ENCODE results near the gene MAN1B1.

DNA sequence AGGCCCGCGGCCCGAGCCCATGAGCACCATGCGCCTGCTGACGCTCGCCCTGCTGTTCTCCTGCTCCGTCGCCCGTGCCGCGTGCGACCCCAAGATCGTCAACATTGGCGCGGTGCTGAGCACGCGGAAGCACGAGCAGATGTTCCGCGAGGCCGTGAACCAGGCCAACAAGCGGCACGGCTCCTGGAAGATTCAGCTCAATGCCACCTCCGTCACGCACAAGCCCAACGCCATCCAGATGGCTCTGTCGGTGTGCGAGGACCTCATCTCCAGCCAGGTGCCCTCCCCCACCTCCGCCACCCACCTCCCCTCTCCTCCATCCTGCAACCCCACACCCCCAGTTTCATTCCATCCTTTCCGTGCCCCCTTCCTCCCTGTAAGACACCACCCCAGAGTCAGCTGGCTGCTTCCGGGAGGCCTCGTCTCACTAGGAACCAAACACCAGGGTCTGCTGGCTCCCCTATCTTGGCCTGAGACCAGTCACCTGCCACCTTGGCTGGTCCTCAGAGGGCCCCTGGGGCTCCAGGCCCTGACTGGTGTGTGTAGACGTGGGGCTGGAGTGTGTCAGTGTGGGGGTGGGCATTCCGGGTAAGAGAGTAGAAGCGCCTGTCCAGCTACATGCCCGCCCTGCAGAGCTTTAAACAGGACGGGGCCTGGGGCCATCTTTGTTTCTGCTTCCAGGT lies 52.8 kb downstream of the MAN1B1 start:
- TF ChIP-seq POLR2AphosphoS5 (IDR thresholded peaks at IDR 0.05; ENCODE audit: low read depth, low read length) (no peak), POLR2A (IDR thresholded peaks at IDR 0.05; ENCODE audit: borderline replicate concordance, extremely low read depth, insufficient read depth, insufficient read length) (no peak), TCF7L2 (IDR thresholded peaks at IDR 0.05; ENCODE audit: borderline replicate concordance, extremely low read depth, insufficient read depth, insufficient read length) (no peak), ZNF274 (IDR thresholded peaks at IDR 0.05; ENCODE audit: low read depth, low read length) (no peak), EZH2 (IDR thresholded peaks at IDR 0.05) (no peak), YY1 (IDR thresholded peaks at IDR 0.05; ENCODE audit: extremely low read depth, insufficient replicate concordance, low read depth, low read length) (no peak)
- TF ChIP-seq, protein P1, sequence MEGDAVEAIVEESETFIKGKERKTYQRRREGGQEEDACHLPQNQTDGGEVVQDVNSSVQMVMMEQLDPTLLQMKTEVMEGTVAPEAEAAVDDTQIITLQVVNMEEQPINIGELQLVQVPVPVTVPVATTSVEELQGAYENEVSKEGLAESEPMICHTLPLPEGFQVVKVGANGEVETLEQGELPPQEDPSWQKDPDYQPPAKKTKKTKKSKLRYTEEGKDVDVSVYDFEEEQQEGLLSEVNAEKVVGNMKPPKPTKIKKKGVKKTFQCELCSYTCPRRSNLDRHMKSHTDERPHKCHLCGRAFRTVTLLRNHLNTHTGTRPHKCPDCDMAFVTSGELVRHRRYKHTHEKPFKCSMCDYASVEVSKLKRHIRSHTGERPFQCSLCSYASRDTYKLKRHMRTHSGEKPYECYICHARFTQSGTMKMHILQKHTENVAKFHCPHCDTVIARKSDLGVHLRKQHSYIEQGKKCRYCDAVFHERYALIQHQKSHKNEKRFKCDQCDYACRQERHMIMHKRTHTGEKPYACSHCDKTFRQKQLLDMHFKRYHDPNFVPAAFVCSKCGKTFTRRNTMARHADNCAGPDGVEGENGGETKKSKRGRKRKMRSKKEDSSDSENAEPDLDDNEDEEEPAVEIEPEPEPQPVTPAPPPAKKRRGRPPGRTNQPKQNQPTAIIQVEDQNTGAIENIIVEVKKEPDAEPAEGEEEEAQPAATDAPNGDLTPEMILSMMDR (IDR thresholded peaks at IDR 0.05 in 2 of 3, conservative IDR thresholded peaks at IDR 0.05 in 1 of 3; ENCODE audit: borderline replicate concordance in 1 of 3, insufficient read depth in 1 of 3, low read depth in 2 of 3, low read length in 2 of 3): no peak
- TF ChIP-seq, protein P2, sequence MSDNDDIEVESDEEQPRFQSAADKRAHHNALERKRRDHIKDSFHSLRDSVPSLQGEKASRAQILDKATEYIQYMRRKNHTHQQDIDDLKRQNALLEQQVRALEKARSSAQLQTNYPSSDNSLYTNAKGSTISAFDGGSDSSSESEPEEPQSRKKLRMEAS (IDR thresholded peaks at IDR 0.05): no peak
- TF ChIP-seq, protein P3, sequence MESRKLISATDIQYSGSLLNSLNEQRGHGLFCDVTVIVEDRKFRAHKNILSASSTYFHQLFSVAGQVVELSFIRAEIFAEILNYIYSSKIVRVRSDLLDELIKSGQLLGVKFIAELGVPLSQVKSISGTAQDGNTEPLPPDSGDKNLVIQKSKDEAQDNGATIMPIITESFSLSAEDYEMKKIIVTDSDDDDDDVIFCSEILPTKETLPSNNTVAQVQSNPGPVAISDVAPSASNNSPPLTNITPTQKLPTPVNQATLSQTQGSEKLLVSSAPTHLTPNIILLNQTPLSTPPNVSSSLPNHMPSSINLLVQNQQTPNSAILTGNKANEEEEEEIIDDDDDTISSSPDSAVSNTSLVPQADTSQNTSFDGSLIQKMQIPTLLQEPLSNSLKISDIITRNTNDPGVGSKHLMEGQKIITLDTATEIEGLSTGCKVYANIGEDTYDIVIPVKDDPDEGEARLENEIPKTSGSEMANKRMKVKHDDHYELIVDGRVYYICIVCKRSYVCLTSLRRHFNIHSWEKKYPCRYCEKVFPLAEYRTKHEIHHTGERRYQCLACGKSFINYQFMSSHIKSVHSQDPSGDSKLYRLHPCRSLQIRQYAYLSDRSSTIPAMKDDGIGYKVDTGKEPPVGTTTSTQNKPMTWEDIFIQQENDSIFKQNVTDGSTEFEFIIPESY (IDR thresholded peaks at IDR 0.05; ENCODE audit: extremely low read depth, insufficient replicate concordance, low read length): no peak

Data from HCT116 (cell line).